GM18505 (cell line): Measurements from ENCODE around the gene HMG20B.
"Not testable (repeated sequence)": the region's sequence is repeated elsewhere in the genome, so short reads cannot be mapped to it uniquely, and the experiment has no call there.

Source experiments
- ATAC-seq: cut with Tn5 transposase; IDR thresholded peaks from one replicate; pipeline ENCODE4 v1.9.1; 2021; ENCODE audit not compliant: unreplicated experiment
- POLR2A ChIP-seq: IDR thresholded peaks from 4 replicates; pipeline ENCODE4 v1.6.1; 2011; ENCODE audit warnings: borderline replicate concordance; ENCODE audit not compliant: insufficient read depth, insufficient read length; ENCODE audit errors: extremely low read depth

Gene HMG20B

DNA sequence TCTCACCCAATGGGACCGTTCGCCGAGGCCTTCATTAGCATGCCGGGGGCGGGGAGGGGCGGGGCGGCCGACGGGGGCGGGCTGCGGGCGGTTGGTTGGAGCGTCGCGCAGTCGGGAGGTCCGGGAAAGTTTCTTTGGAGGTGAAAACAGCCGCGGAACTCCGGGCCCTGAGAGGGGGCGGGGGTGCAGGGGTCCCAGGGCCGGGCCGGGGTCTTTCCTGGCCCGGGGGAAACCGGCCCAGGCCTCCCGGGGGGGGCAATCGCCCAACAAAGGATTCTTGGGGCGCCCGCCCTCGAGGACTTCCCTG is at the start of gene HMG20B:
HMG20B (plus strand) TSS at position 90 of the 307 bp plus-strand sequence. CDS start 366 bp downstream, outside the sequence.
- no peak for TF ChIP-seq POLR2A
- no peak for ATAC-seq

DNA sequence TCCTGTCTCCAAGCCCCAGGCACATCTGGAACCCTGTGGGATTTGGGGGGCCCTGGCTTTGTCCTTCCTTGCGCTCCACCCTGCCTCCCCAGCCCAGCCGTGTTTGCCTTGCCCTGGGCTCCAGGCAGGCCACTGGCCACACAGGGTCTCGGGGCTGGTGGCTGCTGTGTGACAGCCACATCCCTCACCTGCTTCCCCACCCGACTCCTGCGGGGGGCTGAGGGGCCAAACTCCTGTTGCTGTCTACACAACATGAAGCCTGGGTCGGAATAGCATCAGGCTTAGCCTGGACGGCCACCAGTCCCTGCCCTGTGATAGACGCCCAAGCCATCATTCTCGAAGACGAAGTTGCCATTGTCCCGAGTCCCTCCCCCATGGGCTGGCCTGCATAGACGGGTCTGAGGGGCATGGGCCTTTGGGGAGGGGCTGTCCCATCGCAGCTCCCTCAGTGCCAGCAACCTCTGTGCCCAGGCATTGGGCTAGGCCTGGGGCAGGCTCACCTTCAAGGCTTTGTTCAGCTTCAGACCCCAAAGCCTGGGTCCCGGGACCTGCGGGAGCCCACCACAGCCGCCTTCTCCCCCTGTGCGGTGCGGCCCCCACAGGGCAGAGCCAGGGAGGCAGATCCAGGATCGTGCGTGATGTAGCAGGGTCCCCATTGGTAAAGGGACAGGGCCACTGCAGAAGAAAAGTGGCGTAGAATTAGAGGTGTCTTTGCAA is 49.2 kb upstream of the HMG20B start:
- ATAC-seq: no peak
- no peak for TF ChIP-seq POLR2A

DNA sequence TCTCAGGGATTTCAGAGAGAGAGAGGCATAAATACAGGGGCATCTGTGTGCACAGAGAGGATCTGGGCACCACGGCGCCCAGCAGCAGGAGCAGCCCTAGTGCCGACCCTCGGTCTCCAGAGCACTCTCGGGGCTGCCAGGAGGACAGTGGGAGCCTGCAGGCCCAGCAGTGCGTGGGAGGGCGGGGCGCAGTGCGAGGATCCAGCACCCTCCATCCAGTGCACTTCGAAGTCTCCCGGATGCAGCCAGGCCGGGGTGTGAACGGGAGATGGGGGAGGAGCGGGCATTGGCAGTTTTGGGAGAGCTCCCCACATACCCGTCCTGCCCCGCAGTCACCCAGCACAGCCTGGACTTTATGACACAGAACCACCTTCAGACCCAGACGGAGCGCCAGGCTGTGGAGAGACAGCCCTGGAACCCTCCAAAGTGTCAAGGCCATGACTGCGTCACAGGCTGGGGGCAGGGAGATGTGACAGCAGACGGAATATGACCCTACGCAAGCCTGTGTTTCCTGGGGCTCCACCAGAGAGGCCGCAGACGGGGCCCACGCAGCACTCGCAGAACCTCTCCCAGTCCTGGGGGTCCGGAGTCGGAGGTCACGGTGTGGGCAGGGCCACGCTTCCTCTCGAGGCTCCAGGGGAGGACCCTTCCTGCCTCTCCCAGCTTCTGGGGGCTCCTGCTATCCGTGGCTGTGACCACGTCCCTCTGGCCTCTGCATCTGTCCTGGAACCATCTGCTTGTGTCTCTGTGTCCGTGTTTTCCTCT is 48.5 kb upstream of the HMG20B start:
- ATAC-seq: no peak
- peak; percentile 16 for TF ChIP-seq POLR2A

DNA sequence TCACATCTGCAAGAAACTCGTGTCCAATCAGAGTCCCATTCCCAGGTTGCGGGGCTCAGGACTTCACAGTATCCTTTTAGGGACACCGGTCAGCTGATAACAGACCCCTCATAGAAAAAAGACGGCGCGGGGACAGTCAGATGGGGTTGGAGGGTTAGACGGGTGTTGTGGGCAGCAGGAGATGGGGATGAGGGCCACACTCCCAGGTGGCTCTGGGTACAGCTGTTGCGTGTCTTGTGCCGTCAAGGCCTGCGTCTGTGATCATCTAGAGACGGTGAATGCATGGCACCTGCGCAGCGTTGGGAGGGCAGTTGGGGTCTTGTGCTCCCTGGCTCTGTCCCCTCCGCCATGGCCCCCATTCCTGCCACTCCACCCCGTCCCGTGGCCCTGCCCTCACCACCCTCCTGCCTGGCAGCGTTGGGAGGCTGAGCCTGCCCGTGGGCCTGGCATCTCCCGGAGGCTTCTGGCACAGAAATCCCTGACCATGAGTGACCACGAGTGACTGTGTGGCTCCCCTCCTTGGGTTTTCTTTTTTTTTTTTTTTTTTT is 47.8 kb upstream of the HMG20B start:
- TF ChIP-seq POLR2A: no peak
- ATAC-seq: no peak

DNA sequence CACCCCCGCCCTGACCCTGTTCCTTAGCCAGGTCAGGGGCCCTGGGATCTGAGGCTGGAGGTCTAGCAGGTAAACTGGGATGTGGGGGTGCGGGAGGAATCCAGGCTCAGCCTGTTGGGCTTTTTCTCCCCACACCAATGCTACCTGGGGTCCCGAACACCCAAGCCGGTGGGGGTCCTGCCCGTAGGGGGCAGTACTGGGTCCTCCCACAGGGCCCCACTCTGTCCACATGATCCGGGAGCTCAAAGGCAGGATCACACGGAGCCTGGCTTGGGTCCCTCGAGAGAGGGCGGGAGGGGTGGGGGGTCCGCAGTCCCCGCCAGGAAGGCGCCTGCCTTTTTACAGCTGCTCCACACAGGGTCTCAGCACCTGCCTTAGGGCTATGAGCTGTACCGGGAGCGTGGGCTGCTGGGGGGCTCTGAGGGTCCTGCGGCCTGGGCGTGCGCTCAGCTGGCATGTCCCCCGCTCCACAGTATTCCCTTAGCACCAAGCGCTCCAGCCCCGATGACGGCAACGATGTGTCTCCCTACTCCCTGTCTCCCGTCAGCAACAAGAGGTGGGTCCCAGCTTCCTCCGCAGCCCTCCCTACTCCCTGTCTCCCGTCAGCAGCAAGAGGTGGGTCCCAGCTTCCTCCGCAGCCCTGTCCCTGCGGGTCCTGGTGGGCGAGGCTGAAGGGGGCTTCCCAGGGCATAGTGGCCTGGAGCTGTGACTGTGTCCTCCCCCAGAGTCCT is 46.1 kb upstream of the HMG20B start:
- TF ChIP-seq POLR2A: no peak
- no peak for ATAC-seq

DNA sequence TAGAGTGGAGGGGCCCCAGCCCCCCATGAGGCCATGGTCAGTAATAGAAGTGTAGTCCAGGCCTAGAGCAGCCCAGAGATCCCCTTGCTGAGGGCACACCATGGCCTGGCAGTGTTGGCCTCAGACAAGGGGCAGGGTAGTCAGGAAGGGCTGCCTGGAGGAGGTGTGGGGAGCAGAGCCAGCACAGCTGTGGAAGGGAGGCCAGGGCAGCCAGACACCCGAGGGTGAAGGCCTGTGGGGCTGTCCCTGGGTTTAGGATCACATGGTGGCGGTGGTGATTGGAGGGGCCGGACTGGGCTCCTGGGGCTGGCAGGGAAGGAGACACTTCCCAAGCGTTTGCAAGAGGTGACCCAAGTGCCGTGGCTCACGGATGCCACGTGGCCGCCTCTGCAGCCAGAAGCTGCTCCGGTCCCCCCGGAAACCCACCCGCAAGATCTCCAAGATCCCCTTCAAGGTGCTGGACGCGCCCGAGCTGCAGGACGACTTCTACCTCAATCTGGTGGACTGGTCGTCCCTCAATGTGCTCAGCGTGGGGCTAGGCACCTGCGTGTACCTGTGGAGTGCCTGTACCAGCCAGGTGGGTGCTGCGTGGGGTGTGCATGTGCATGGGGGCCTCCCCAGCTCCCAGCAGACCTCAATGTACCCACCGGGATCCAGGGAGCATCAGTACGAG is 45.4 kb upstream of the HMG20B start:
- no peak for ATAC-seq
- TF ChIP-seq POLR2A: no peak

DNA sequence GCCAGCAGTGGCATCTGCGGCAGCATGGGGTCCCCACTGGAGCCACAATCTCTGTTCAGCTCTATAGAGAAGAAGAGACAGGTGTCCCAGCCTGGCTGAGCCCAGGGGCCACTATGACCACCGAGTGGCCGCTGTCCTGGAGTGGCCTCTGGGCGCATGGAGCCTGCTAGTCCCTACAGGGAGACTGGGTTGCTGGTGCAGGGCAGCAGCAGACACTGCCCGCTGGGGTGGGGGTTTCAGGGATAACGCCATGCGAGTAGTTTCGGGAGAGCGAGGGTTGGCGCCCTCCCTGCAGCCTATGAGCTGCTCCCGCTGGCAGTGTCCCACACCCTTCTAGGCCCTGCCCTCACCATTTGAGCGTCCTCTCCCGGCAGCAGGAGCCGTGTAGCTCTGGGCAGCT is 44.7 kb upstream of the HMG20B start:
- no peak for TF ChIP-seq POLR2A
- no peak for ATAC-seq

DNA sequence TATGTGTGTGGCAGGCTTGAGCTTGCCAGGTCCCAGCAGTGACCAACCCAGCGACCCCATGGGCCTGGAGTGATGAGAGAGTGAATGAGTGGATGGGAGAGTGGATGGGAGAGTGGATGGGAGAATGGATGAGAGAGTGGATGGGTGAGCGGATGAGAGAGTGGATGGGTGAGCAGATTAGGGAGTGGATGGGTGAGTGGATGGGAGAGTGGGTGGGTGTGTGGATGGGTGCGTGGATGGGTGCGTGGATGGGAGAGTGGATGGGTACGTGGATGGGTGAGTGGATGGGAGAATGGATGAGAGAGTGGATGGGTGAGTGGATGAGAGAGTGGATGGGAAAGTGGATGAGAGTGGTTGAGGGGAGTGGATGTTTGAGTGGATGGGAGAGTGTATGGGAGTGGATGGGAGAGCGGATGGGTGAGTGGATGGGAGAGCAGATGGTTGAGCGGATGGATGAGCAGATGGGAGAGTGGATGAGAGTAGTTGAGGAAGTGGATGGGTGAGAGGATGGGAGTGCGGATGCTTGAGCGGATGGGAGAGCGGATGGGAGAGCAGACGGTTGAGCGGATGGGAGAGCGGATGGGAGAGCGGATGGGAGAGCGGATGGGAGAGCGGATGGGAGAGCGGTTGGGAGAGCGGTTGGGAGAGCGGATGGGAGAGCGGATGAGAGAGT is 44.1 kb upstream of the HMG20B start:
- ATAC-seq: no peak
- no peak for TF ChIP-seq POLR2A

DNA sequence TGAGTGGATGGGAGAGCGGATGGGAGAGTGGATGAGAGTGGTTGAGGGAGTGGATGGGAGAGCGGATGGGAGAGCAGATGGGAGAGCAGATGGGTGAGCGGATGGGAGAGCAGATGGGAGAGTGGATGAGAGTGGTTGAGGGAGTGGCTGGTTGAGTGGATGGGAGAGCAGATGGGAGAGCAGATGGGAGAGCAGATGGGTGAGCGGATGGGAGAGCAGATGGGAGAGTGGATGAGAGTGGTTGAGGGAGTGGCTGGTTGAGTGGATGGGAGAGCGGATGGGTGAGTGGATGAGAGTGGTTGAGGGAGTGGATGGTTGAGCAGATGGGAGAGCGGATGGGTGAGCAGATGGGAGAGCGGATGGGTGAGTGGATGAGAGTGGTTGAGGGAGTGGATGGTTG is 43.4 kb upstream of the HMG20B start:
- ATAC-seq: not testable (repeated sequence)

DNA sequence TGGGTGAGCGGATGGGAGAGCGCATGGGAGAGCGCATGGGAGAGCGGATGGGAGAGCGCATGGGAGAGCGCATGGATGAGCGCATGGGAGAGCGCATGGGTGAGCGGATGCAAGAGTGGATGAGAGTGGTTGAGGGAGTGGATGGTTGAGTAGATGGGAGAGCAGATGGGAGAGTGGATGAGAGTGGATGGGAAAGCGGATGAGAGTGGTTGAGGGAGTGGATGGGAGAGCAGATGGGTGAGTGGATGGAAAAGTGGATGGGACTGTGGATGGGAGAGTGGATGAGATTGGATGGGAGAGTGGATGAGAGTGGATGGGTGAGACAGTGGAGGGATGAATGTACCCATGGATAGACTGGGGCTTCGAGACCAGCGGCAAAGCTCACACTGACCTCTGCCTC is 42.4 kb upstream of the HMG20B start:
- TF ChIP-seq POLR2A: no peak

DNA sequence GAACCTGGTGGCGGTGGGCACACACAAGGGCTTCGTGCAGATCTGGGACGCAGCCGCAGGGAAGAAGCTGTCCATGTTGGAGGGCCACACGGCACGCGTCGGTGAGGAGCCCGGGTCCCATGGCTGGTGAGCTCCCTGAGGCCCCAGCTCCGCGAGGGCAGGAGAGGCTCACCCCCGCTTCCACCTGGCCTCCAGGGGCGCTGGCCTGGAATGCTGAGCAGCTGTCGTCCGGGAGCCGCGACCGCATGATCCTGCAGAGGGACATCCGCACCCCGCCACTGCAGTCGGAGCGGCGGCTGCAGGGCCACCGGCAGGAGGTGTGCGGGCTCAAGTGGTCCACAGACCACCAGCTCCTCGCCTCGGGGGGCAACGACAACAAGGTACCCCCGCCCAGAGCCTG is 41.0 kb upstream of the HMG20B start:
- no peak for TF ChIP-seq POLR2A
- no peak for ATAC-seq

More for the DNA sequence above, 42.4 kb upstream of the HMG20B start:
- ATAC-seq: no peak

DNA sequence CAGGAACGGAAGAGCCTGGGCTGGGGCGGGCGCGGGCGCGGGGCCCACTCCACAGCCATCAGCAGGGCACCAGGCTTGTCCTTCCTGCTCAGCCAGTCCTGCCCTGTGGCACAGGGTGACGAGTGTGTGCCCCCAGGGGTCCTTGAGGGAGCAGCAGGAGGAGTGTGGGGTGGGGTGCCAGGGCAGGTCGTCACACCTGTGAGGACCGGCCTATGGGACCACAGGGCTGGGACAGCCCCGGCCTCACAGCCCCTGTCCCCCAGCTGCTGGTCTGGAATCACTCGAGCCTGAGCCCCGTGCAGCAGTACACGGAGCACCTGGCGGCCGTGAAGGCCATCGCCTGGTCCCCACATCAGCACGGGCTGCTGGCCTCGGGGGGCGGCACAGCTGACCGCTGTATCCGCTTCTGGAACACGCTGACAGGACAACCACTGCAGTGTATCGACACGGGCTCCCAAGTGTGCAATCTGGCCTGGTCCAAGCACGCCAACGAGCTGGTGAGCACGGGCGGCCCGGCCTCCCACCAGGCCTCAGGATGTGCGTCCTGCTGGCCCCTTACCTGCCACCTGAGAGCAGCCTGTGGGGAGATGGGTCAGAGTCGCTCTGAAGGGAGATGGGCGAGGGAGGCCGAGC is 40.5 kb upstream of the HMG20B start:
- no peak for ATAC-seq

DNA sequence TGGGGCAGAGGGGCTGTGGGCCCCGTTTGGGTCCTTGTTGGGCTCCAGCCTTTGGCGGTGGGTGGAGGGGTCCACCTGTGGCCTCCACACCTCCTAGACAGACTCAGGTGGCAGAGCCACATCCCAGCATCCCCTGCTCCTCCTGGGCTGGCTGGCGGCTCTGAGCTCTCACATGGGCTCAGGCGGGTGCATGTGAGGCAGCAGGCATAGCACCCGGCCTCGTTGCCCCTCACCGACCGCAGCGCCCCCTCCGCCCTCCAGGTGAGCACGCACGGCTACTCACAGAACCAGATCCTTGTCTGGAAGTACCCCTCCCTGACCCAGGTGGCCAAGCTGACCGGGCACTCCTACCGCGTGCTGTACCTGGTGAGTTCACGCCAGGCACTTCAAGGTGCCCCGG is 39.7 kb upstream of the HMG20B start:
- TF ChIP-seq POLR2A: no peak
- ATAC-seq: no peak

More for the DNA sequence above, 40.5 kb upstream of the HMG20B start:
- TF ChIP-seq POLR2A: no peak
